ENCODE measurements around the gene FAM161A. TPM values are rescaled to one million over a fixed set of nuclear protein-coding genes. Genes with fewer than 3 reads are reported as not detected.
"Not testable (repeated sequence)": the region's sequence is repeated elsewhere in the genome, so short reads cannot be mapped to it uniquely, and the experiment has no call there.

Gene FAM161A
- total and polyA plus RNA-seq, 4 donors: 0.94 to 11.1 (median 3.2) TPM

DNA sequence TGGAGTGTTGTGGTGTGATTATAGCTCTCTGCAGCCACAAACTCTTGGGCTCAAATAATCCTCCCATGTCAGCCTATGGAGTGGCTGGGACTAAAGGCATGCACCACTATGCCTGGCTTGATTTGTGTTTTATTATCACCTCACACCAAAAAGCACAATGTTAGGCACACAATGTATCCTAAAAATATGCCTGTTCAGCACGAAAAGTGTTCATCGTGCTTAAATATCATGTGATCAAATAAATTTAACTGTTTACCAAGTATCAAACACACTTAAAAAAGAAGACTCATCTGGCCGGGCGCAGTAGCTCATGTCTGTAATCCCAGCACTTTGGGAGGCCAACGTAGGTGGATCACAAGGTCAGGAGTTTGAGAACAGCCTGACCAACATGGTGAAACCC, 29.0 kb upstream of the FAM161A start:
- no peak for DNase-seq
- no peaks in the 10 kb centered on the region for H3K9me3 ChIP-seq (ENCODE audit: control insufficient read depth in 4 of 4, insufficient read depth in 3 of 4, low read length in 3 of 4)
- TF ChIP-seq, protein P1, sequence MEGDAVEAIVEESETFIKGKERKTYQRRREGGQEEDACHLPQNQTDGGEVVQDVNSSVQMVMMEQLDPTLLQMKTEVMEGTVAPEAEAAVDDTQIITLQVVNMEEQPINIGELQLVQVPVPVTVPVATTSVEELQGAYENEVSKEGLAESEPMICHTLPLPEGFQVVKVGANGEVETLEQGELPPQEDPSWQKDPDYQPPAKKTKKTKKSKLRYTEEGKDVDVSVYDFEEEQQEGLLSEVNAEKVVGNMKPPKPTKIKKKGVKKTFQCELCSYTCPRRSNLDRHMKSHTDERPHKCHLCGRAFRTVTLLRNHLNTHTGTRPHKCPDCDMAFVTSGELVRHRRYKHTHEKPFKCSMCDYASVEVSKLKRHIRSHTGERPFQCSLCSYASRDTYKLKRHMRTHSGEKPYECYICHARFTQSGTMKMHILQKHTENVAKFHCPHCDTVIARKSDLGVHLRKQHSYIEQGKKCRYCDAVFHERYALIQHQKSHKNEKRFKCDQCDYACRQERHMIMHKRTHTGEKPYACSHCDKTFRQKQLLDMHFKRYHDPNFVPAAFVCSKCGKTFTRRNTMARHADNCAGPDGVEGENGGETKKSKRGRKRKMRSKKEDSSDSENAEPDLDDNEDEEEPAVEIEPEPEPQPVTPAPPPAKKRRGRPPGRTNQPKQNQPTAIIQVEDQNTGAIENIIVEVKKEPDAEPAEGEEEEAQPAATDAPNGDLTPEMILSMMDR (IDR thresholded peaks at IDR 0.05; ENCODE audit: control extremely low read depth, extremely low read depth): no peak
- ATAC-seq (ENCODE audit: insufficient read depth, low FRiP score): no peak
- peaks cover 3 to 11% (median 8%) of the 10 kb centered on the region in 5 donors for H3K4me1 ChIP-seq (ENCODE audit: control insufficient read depth in 5 of 5, insufficient read depth in 5 of 5, low read length in 5 of 5)
- H3K27ac ChIP-seq (ENCODE audit: low read depth in 1 of 2, low read length in 1 of 2): no peak overlapping the region
- peaks cover 18 to 40% (median 24%) of the 10 kb centered on the region in 4 donors for H3K36me3 ChIP-seq (ENCODE audit: control insufficient read depth in 4 of 4, insufficient read depth in 4 of 4, low read length in 4 of 4)
- WGBS, 2 donors: 92 to 94% methylated on average over 5 of the region's 5 CpGs
- H3K9ac ChIP-seq (ENCODE audit: insufficient read depth in 1 of 2, low read length in 2 of 2): no peak overlapping the region
- no peak overlapping the region for H3K4me3 ChIP-seq
- no peaks in the 10 kb centered on the region for H3K27me3 ChIP-seq (ENCODE audit: control insufficient read depth in 3 of 3, insufficient read depth in 3 of 3, low read length in 2 of 3)

DNA sequence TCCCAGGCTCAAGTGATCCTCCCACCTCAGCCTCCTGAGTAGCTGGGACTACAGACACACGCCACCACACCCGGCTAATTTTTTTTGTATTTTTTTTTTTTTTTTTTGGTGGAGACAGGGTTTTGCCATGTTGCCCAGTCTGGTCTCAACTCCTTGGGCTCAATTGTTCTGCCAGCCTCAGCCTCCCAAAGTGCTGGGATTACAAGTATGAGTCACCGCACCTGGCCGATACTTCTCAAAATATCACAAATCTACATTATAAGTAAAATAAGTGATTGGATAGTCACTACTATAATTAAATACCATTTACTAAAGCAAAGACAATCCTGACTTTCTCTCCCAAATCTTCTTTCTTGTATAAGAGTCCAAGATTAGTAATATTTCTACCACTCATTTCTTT, 25.5 kb upstream of the FAM161A start:
- 94% methylated on average over 4 of the region's 4 CpGs for WGBS, 2 donors
- not testable (repeated sequence) for H3K27ac ChIP-seq (ENCODE audit: low read depth in 1 of 2, low read length in 1 of 2); H3K27me3 ChIP-seq (ENCODE audit: control insufficient read depth in 3 of 3, insufficient read depth in 3 of 3, low read length in 2 of 3); H3K9me3 ChIP-seq (ENCODE audit: control insufficient read depth in 4 of 4, insufficient read depth in 3 of 4, low read length in 3 of 4); ATAC-seq (ENCODE audit: insufficient read depth, low FRiP score); H3K4me3 ChIP-seq; DNase-seq; H3K9ac ChIP-seq (ENCODE audit: insufficient read depth in 1 of 2, low read length in 2 of 2); H3K4me1 ChIP-seq (ENCODE audit: control insufficient read depth in 5 of 5, insufficient read depth in 5 of 5, low read length in 5 of 5)
- peaks cover 23 to 51% (median 38%) of the 10 kb centered on the region in 4 donors for H3K36me3 ChIP-seq (ENCODE audit: control insufficient read depth in 4 of 4, insufficient read depth in 4 of 4, low read length in 4 of 4)

DNA sequence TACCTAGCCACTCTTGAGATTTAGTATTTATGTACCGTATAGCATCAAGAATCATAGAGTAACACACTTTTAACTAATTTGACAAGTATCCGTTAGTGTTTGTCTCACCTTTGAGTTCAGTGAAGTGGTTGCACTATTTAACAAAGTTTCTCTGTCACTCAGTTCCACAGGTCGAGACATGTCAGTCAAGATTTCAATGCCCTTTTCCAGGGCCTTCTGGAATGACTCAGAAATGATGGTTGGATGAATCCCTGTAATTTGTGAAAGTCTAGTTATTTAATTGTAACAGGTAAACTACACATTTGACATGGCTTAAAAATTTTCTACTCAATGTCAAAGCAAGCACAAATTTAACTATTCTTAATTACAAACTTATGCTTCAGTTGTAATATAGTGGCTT, 24.9 kb upstream of the FAM161A start:
- TF ChIP-seq, protein P1 (IDR thresholded peaks at IDR 0.05; ENCODE audit: control extremely low read depth, extremely low read depth): no peak
- no peaks in the 10 kb centered on the region for H3K4me1 ChIP-seq (ENCODE audit: control insufficient read depth in 5 of 5, insufficient read depth in 5 of 5, low read length in 5 of 5)
- no peak overlapping the region for H3K9ac ChIP-seq (ENCODE audit: insufficient read depth in 1 of 2, low read length in 2 of 2)
- H3K9me3 ChIP-seq (ENCODE audit: control insufficient read depth in 4 of 4, insufficient read depth in 3 of 4, low read length in 3 of 4): no peaks in the 10 kb centered on the region
- H3K27me3 ChIP-seq (ENCODE audit: control insufficient read depth in 3 of 3, insufficient read depth in 3 of 3, low read length in 2 of 3): no peaks in the 10 kb centered on the region
- WGBS, 2 donors: 90 to 95% methylated on average over 3 of the region's 3 CpGs
- ATAC-seq (ENCODE audit: insufficient read depth, low FRiP score): no peak
- H3K4me3 ChIP-seq: no peak overlapping the region
- no peak for DNase-seq
- H3K36me3 ChIP-seq (ENCODE audit: control insufficient read depth in 4 of 4, insufficient read depth in 4 of 4, low read length in 4 of 4): peaks cover 21 to 57% (median 42%) of the 10 kb centered on the region in 4 donors
- no peak overlapping the region for H3K27ac ChIP-seq (ENCODE audit: low read depth in 1 of 2, low read length in 1 of 2)

DNA sequence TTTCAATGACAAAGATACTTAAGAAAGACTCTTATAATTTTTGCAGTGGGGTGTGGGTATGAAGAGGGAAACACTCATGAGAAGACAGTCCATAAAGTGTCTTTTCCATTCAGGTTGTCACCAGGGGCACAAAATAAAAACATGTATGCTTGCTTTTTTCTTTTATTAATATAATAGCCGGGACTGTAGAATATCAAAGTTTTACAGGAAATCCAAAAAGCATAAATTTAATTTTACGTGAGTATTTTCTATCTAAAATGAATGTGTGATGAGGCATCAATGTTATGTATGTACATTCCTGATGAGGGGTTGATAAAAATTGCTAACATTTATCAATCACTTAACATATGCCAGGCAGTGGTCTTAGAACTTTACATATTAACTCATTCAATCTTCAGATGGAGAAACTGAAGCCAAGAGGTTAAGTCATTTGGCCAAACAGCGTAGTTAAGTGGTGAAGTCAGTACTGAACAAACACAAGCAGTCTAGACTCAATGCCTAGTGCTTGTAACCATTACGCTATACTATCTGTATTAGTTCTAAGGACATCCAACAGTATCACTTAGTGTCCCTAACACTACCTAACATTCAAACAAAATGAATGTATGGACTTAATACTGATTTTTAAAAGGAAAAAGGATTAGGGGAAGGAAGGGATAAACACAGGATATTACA, 23.8 kb upstream of the FAM161A start:
- WGBS, 2 donors: 92 to 95% methylated on average over 4 of the region's 4 CpGs
- Histone ChIP-seq H3K36me3 (ENCODE audit: control insufficient read depth in 4 of 4, insufficient read depth in 4 of 4, low read length in 4 of 4) (peaks cover 17 to 59% (median 40%) of the 10 kb centered on the region in 4 donors), H3K4me1 (ENCODE audit: control insufficient read depth in 5 of 5, insufficient read depth in 5 of 5, low read length in 5 of 5) (no peaks in the 10 kb centered on the region), H3K4me3 (no peak overlapping the region), H3K9me3 (ENCODE audit: control insufficient read depth in 4 of 4, insufficient read depth in 3 of 4, low read length in 3 of 4) (no peaks in the 10 kb centered on the region), H3K27ac (ENCODE audit: low read depth in 1 of 2, low read length in 1 of 2) (no peak overlapping the region), H3K27me3 (ENCODE audit: control insufficient read depth in 3 of 3, insufficient read depth in 3 of 3, low read length in 2 of 3) (no peaks in the 10 kb centered on the region), H3K9ac (ENCODE audit: insufficient read depth in 1 of 2, low read length in 2 of 2) (no peak overlapping the region)
- DNase-seq (no peak), ATAC-seq (ENCODE audit: insufficient read depth, low FRiP score) (no peak)
- TF ChIP-seq, protein P1 (IDR thresholded peaks at IDR 0.05; ENCODE audit: control extremely low read depth, extremely low read depth): no peak
